Activated naive CD4-positive, alpha-beta T cell treated with anti-CD3 and anti-CD28 coated beads, Interleukin-2, amount 50 U/mL, for 16 hours (primary cell): ENCODE results near the gene TYMP.
A peak's percentile ranks its signal among the peaks of the same experiment; 100 is the strongest.

ENCODE experiments used
- DNase-seq: peaks from one replicate; pipeline ENCODE4 v3.0.0-alpha.2; 2020

Gene TYMP

GRCh38 chr22:50504369-50505211 lies 25.2 kb downstream of the TYMP start:
- DNase-seq, result no peak

- peak; percentile 35 for DNase-seq
Observed at GRCh38 chr22:50503475-50504145, 26.2 kb downstream of the TYMP start.

- no peak for DNase-seq
Observed at GRCh38 chr22:50502628-50503474, 27.0 kb downstream of the TYMP start.

GRCh38 chr22:50502096-50502495 lies 27.7 kb downstream of the TYMP start:
- DNase-seq, result no peak

- DNase-seq, result no peak
Observed at GRCh38 chr22:50500452-50500851, 29.4 kb downstream of the TYMP start.

- peak; percentile 62 for DNase-seq
Observed at GRCh38 chr22:50498322-50498890, 31.4 kb downstream of the TYMP start.

- DNase-seq, result no peak
Observed at GRCh38 chr22:50497093-50497492, 32.7 kb downstream of the TYMP start.

- no peak for DNase-seq
Observed at GRCh38 chr22:50490531-50491308, 39.1 kb downstream of the TYMP start.

GRCh38 chr22:50489363-50490243 lies 40.2 kb downstream of the TYMP start:
- no peak for DNase-seq

GRCh38 chr22:50488886-50489285 lies 40.9 kb downstream of the TYMP start:
- DNase-seq, result no peak

- peak; percentile 8 for DNase-seq
Observed at GRCh38 chr22:50488006-50488677, 41.7 kb downstream of the TYMP start.

- DNase-seq, result no peak
Observed at GRCh38 chr22:50487290-50488005, 42.4 kb downstream of the TYMP start.

GRCh38 chr22:50486561-50487289 lies 43.1 kb downstream of the TYMP start, which contains the start of gene MIOX:
TSS of gene MIOX (plus strand) at chr22:50486859. CDS start at chr22:50486898, 39 bp downstream.
- no peak for DNase-seq

- DNase-seq, result no peak
Observed at GRCh38 chr22:50485221-50486131, 44.3 kb downstream of the TYMP start.

- no peak for DNase-seq
Observed at GRCh38 chr22:50483977-50484853, 45.6 kb downstream of the TYMP start.

- no peak for DNase-seq
Observed at GRCh38 chr22:50483556-50483955, 46.3 kb downstream of the TYMP start.

GRCh38 chr22:50483106-50483505 lies 46.7 kb downstream of the TYMP start:
- no peak for DNase-seq
